PFSK-1 (cell line): ENCODE measurements around the gene DRC3.

Experiments
- FOXP2 ChIP-seq: optimal IDR thresholded peaks from 2 replicates; pipeline ENCODE3; 2011; ENCODE audit warnings: borderline replicate concordance, control low read depth, inconsistent platforms; ENCODE audit not compliant: insufficient read depth; ENCODE audit errors: extremely low read length, extremely low read depth
- POLR2AphosphoS5 ChIP-seq: IDR thresholded peaks from 2 replicates; pipeline ENCODE4 v1.6.1; 2012; ENCODE audit warnings: low read depth, mild to moderate bottlenecking, control low read depth, low read length, moderate library complexity
- SIN3A ChIP-seq: IDR thresholded peaks from 2 replicates; pipeline ENCODE4 v1.6.1; 2012; ENCODE audit warnings: mild to moderate bottlenecking, low read length, moderate library complexity, borderline replicate concordance; ENCODE audit not compliant: insufficient read depth
- TAF1 ChIP-seq: IDR thresholded peaks from 2 replicates; pipeline ENCODE4 v1.6.1; 2012; ENCODE audit warnings: low read length, control low read depth, borderline replicate concordance; ENCODE audit not compliant: insufficient read depth
- TF ChIP-seq, protein P1 (sequence below), 2 experiments: IDR thresholded peaks; 2 replicates each; pipeline versions ENCODE4 v1.6.1 to v1.8.0; 2011 to 2012; ENCODE audit warnings: low read depth in 2 of 2, low read length in 2 of 2, control low read depth in 1 of 2, inconsistent platforms in 1 of 2, mild to moderate bottlenecking in 1 of 2, moderate library complexity in 1 of 2; ENCODE audit not compliant: insufficient read depth in 1 of 2

Gene DRC3

GRCh38 chr17:18028114-18028951 lies 55.7 kb downstream of the DRC3 start:
- TF ChIP-seq TAF1 (no peak), SIN3A (no peak), POLR2AphosphoS5 (no peak), FOXP2 (no peak)
- TF ChIP-seq, protein P1, sequence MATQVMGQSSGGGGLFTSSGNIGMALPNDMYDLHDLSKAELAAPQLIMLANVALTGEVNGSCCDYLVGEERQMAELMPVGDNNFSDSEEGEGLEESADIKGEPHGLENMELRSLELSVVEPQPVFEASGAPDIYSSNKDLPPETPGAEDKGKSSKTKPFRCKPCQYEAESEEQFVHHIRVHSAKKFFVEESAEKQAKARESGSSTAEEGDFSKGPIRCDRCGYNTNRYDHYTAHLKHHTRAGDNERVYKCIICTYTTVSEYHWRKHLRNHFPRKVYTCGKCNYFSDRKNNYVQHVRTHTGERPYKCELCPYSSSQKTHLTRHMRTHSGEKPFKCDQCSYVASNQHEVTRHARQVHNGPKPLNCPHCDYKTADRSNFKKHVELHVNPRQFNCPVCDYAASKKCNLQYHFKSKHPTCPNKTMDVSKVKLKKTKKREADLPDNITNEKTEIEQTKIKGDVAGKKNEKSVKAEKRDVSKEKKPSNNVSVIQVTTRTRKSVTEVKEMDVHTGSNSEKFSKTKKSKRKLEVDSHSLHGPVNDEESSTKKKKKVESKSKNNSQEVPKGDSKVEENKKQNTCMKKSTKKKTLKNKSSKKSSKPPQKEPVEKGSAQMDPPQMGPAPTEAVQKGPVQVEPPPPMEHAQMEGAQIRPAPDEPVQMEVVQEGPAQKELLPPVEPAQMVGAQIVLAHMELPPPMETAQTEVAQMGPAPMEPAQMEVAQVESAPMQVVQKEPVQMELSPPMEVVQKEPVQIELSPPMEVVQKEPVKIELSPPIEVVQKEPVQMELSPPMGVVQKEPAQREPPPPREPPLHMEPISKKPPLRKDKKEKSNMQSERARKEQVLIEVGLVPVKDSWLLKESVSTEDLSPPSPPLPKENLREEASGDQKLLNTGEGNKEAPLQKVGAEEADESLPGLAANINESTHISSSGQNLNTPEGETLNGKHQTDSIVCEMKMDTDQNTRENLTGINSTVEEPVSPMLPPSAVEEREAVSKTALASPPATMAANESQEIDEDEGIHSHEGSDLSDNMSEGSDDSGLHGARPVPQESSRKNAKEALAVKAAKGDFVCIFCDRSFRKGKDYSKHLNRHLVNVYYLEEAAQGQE (IDR thresholded peaks at IDR 0.05; ENCODE audit: insufficient read depth in 1 of 2, low read depth in 2 of 2, low read length in 2 of 2): no peak

DNA sequence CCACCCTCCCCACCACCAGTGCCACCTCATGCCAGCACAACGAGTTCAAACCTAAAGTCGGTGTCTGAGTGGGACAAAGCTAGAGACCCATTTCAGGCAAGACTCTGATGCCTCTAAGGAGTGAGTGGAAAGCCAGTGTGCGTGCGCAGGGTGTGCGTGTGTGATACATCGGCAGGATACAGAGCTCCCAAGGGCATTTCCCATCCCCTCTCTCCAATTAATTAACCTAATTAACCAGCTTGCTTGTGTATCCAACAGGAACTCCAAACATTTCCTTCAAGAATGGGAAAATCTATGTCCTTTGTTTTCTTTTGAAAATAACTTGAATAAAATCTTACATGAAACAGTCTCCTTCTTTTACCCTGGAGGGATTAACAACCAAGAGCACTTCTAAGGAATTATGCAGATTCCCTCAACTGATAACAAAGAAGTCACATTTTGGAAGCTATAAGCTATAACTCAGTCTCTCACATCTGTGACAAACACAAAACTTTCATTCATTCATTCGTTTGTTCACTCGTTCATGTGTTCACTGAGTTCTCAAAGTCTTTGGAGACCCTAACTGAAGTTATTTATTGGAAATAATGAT lies 56.4 kb downstream of the DRC3 start:
- TF ChIP-seq SIN3A (no peak), POLR2AphosphoS5 (no peak), TAF1 (no peak), FOXP2 (no peak)
- TF ChIP-seq, protein P1 (IDR thresholded peaks at IDR 0.05; ENCODE audit: insufficient read depth in 1 of 2, low read depth in 2 of 2, low read length in 2 of 2): no peak

DNA sequence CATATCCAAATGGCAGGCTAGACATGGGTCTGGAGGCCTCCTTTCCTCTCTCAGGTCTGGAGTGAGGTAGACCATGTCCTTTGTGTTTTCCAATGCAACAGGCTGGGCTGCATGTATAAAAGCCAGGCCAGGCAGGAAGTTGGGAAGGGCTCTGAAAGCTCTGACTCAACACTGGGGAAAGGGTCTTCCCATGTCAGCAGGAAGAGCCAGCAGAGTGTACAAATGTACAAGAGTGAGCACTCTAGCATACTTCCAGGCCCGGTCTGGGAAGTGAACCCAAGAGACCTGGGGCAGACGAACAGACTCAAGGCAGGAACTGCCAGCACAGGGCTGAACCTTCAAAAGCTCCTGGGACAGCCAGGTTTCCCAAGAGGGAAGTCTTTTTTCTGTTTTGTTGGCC lies 59.3 kb downstream of the DRC3 start:
- TF ChIP-seq TAF1 (no peak), SIN3A (no peak), FOXP2 (peak; percentile 62)

GRCh38 chr17:18033442-18034099 lies 60.9 kb downstream of the DRC3 start:
- TF ChIP-seq POLR2AphosphoS5: no peak
- TF ChIP-seq, protein P1 (IDR thresholded peaks at IDR 0.05; ENCODE audit: insufficient read depth in 1 of 2, low read depth in 2 of 2, low read length in 2 of 2): no peak
- no peak for TF ChIP-seq FOXP2
- TF ChIP-seq TAF1: no peak
- no peak for TF ChIP-seq SIN3A

DNA sequence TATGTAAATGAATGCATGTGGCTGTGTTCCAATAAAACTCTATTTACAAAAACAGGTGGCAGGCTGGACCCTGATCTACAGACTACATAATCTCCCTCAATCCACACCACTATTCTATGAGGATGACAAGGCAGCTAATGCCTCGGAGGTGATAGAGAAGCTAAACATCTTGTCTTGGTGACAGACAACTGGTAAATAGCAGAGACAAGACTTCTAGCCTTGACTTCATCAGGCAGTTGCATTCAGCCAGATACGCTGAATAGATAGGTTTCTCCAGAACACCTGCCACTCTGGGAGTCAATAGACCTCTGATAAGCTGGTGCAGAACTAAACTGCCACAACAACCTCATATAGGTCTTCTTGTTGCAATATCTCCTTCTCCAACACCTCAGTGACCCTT lies 63.0 kb downstream of the DRC3 start:
- TF ChIP-seq TAF1: no peak
- TF ChIP-seq, protein P1 (IDR thresholded peaks at IDR 0.05; ENCODE audit: insufficient read depth in 1 of 2, low read depth in 2 of 2, low read length in 2 of 2): no peak
- TF ChIP-seq POLR2AphosphoS5: no peak
- no peak for TF ChIP-seq FOXP2
- no peak for TF ChIP-seq SIN3A
